ENCODE results near the gene IBA57. TPM values are rescaled to one million over a fixed set of nuclear protein-coding genes. Genes with fewer than 3 reads are reported as not detected.

Gene IBA57
- total and polyA plus RNA-seq, 8 donors: 5.3 to 13.5 (median 7.1) TPM

GRCh38 chr1:228147151-228147693 is 18.4 kb upstream of the IBA57 start:
- Histone ChIP-seq H3K9me3 (no peaks in the 10 kb centered on the region), H3K4me3 (no peak overlapping the region), H3K36me3 (peaks cover 0 to 63% of the 10 kb centered on the region in 2 donors), H3K27me3 (no peaks in the 10 kb centered on the region), H3K27ac (peak overlapping the region; percentile 79 to 81), H3K4me1 (peaks cover 16 to 82% of the 10 kb centered on the region in 2 donors)
- no peak for TF ChIP-seq CTCF (IDR thresholded peaks at IDR 0.05)
- DNase-seq (peak in 1 of 4 donors; percentile 75), ATAC-seq (no peak)
- intact Hi-C loops (cut with DNase I): no loop called here

GRCh38 chr1:228147768-228148167 is 17.8 kb upstream of the IBA57 start:
- DNase-seq (peak in 1 of 4 donors; percentile 23), ATAC-seq (no peak)
- Histone ChIP-seq H3K9me3 (no peaks in the 10 kb centered on the region), H3K27ac (peak overlapping the region; percentile 79 to 81), H3K4me1 (peaks cover 10 to 77% of the 10 kb centered on the region in 2 donors), H3K4me3 (no peak overlapping the region), H3K27me3 (no peaks in the 10 kb centered on the region), H3K36me3 (peaks cover 0 to 57% of the 10 kb centered on the region in 2 donors)
- TF ChIP-seq CTCF (IDR thresholded peaks at IDR 0.05): no peak
- intact Hi-C loops (cut with DNase I): no loop called here

- intact Hi-C loops (cut with DNase I): no loop called here
- no peaks in the 10 kb centered on the region for H3K9me3 ChIP-seq
- H3K4me3 ChIP-seq: no peak overlapping the region
- H3K27ac ChIP-seq: peak overlapping the region; percentile 79 to 81
- DNase-seq (peak in 1 of 4 donors; percentile 65), ATAC-seq (no peak)
- no peaks in the 10 kb centered on the region for H3K27me3 ChIP-seq
- TF ChIP-seq CTCF (IDR thresholded peaks at IDR 0.05): no peak
- H3K4me1 ChIP-seq: peaks cover 6 to 71% of the 10 kb centered on the region in 2 donors
- peaks cover 0 to 57% of the 10 kb centered on the region in 2 donors for H3K36me3 ChIP-seq
Measured at GRCh38 chr1:228148196-228148861, 17.3 kb upstream of the IBA57 start.

- intact Hi-C loops (cut with DNase I): no loop called here
- Histone ChIP-seq H3K27ac (peak overlapping the region; percentile 79 to 81), H3K27me3 (no peaks in the 10 kb centered on the region), H3K4me3 (no peak overlapping the region), H3K36me3 (peaks cover 0 to 57% of the 10 kb centered on the region in 2 donors), H3K4me1 (peaks cover 6 to 65% of the 10 kb centered on the region in 2 donors), H3K9me3 (no peaks in the 10 kb centered on the region)
- ATAC-seq: no peak
- no peak for TF ChIP-seq CTCF (IDR thresholded peaks at IDR 0.05)
- peak in 1 of 4 donors; percentile 59 for DNase-seq
Measured at GRCh38 chr1:228148935-228149405, 16.6 kb upstream of the IBA57 start.

- ATAC-seq (peak; percentile 43), DNase-seq (peak in 3 of 4 donors; percentile 33 to 69 (median 65))
- Histone ChIP-seq H3K27me3 (no peaks in the 10 kb centered on the region), H3K27ac (peak within 1 kb of the TSS; percentile 79 to 81), H3K9me3 (no peaks in the 10 kb centered on the region), H3K4me3 (peak within 1 kb of the TSS in 1 of 2 donors; percentile 23), H3K4me1 (peaks cover 6 to 59% of the 10 kb centered on the region in 2 donors), H3K36me3 (peaks cover 0 to 56% of the 10 kb centered on the region in 2 donors)
- intact Hi-C loops (cut with DNase I): no loop called here
- TF ChIP-seq CTCF (IDR thresholded peaks at IDR 0.05): no peak
Measured at GRCh38 chr1:228149406-228150119, 16.0 kb upstream of the IBA57 start, which contains the start of gene GJC2. TSS of gene GJC2 (plus strand) at chr1:228149930. CDS start at chr1:228157759, 7,829 bp downstream.
